HG02798 (cell line): Measurements from ENCODE around the gene JAK1.

Source experiments
- ATAC-seq: cut with Tn5 transposase; IDR thresholded peaks from one replicate; pipeline ENCODE4 v1.9.1; 2021; ENCODE audit warnings: mild to moderate bottlenecking; ENCODE audit not compliant: unreplicated experiment, poor library complexity

JAK1 gene

DNA sequence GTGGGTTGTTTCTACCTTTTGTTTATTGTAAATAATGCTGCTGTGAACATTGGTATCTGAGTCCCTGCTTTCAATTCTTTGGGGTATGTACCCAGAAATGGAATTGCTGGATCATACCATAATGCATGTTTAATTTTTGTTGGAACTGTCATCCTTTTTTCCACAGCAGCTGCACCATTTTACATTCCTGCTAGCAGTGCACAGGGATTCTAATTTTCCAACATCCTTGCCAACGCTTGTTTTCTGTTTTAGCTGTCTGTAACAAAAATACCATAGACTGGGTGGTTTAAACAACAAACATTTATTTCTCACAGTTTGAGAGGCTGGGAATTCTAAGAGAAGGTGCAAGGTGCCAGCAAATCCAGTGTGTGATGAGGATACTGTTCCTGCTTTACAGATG, 156.3 kb downstream of the JAK1 start:
- ATAC-seq, result no peak

DNA sequence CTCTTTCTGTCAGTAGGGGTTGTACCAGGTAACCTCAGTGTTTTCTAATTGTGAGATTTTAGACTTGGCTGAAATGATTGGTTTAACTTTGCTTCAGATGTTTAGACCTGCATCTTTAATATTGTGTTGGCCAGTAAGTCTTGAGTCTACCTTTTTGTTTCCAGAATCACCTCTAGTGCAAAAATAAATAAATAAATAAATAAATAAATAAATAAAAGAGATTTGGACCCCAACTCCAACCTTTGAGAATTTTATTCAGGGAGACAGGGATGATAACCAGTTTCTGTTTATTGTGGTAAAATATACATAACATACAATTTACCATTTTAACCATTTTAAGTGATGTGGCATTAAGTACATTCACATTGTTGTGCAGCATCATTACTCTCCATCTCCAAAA, 157.0 kb downstream of the JAK1 start:
- ATAC-seq, result no peak

DNA sequence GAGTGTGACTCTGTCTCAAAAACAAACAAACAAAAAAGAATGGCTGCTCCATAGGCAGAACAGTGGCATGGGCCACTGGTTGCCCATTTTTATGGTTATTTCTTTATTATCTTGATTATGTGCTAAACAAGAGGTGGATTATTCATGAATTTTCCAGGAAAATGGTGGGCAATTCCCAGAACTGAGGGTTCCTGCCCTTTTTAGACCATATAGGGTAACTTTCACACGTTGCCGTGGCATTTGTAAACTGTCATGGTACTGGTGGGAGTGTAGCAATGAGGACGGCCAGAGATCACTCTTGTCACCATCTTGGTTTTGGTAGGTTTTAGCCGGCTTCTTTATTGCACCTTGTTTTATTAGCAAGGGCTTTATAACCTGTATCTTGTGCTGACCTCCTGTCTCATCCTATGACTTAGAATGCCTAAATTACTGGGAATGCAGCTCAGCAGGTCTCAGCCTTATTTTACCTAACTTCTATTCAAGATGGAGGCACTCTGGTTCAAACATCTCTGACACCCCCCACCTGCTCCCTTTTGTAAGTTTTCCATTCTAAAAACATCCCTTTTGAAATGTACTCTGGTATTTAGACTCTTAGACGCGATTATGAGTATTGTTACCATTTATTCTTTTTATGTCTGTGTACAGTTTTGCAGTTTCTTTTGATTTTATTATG, 164.4 kb downstream of the JAK1 start:
- ATAC-seq, result no peak

DNA sequence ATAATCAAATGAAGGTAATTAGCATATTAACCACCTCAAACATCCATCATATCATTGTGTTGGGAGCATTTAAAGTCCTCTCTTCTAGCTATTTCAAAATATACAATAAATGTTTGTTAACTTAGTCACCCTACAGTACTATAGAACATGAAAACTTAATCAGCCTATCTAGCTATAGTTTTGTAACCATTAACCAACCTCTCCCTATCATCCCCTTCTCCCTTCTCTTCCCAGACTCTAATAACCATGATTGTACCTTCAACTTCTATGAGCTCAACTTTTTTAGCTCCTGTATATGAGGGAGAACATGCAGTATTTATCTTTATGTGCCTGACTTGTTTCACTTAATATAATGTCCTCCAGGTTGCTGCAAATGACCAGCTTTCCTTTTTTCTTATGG, 167.5 kb downstream of the JAK1 start:
- no peak for ATAC-seq

DNA sequence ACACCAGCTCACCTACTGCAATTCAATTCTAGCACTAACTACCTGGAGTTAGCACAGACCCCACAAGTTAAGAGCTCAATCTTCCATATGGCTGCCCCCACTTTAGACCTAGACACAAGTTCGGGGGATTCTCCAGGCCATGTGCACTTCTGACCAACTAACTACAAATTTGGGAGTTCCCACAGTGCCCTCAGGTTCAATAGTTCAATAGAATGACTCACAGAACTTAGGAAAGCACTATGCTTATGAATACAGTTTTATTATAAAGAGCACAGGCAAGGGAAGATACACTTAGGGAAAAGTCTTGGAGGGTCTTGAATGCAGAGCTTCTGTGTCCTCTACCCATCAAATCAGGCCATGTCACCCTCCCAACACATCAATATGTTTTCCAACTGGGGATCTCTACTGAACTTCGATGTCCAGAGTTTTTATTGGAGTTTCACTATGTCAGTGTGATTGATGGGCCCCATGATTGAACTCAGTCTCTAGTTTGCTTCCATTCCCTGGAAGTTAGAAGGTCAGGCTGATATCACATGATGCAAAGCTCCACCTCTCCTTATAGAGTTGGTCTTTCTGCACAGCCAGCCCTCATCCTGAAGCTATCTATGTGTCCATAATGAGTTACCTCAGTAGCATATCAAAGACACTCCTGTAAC, 175.4 kb downstream of the JAK1 start:
- no peak for ATAC-seq
